Bronchial epithelial cell (primary cell): ENCODE data around the gene RAP2A. TPM values are rescaled to one million over a fixed set of nuclear protein-coding genes. Genes with fewer than 3 reads are reported as not detected.

Experiments used
- DNase-seq: peaks from one replicate; pipeline ENCODE4 v3.0.0-alpha.2; 2010; ENCODE audit warnings: low read depth
- FAIRE-seq: peaks from 2 replicates; lab custom pipeline; 2011; peaks lifted over from hg19 to GRCh38; lab: Jason Lieb, UNC
- H3K27me3 ChIP-seq: 2 replicates; pipeline ENCODE4 v1.5.1; 2011; ENCODE audit warnings: low read length; ENCODE audit not compliant: control insufficient read depth, insufficient read depth
- H3K36me3 ChIP-seq: 2 replicates; pipeline ENCODE4 v1.5.1; 2011; ENCODE audit warnings: low read length; ENCODE audit not compliant: control insufficient read depth, insufficient read depth
- H3K4me3 ChIP-seq: 2 replicates; pipeline ENCODE4 v1.5.1; 2011; ENCODE audit warnings: mild to moderate bottlenecking, low read depth, low read length, control low read depth
- total RNA-seq: library from RNA; depleted of rRNA; stranded (reverse); fragments of >200 nt; gene quantifications from 2 replicates; pipeline ENCODE4 v1.2.1, GENCODE V29; 2014
- TF ChIP-seq, protein P1 (sequence below): IDR thresholded peaks from 2 replicates; pipeline ENCODE4 v1.5.1; 2011; ENCODE audit warnings: mild to moderate bottlenecking, moderate library complexity, low read length, control low read depth, inconsistent platforms; ENCODE audit not compliant: insufficient read depth, severe bottlenecking

RAP2A gene
- total RNA-seq, 1 donor from 2014 or later = 47.7 TPM

DNA sequence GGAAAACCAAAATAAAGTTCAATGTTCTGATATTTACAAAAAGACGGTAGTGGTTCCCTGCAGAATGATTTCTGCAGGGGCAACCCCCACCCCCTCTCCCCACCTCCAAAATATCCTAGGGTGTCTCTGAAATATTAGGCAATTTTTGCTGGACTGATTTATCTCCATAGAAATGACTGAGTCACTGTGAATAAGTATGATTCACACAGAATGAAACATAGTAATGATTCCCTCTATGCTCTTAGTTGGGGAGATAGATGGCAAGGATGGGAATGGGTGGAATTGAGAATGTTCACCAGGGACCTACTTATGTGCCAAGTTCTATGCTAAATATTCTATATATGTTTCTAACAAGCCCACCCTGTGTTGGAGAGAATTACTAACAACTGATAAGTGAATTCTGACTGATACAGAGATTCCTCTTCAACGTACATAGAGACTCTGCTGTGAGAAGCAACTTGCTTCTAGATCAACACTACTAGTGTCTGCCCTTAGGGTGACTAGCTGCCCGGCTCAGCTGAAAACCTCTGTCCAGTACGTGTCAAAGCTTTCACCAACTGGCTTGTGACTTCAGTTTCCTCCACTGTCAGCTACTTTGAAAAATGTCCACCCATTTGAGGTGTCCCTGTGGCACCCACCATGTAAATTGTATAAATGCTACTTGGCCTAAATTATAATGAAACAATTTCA, 38.4 kb upstream of the RAP2A start:
- no peaks in the 10 kb centered on the region for H3K27me3 ChIP-seq
- H3K36me3 ChIP-seq = no peaks in the 10 kb centered on the region
- DNase-seq = peak; percentile 87
- FAIRE-seq = no peak
- no peak overlapping the region for H3K4me3 ChIP-seq
- TF ChIP-seq, protein P1, sequence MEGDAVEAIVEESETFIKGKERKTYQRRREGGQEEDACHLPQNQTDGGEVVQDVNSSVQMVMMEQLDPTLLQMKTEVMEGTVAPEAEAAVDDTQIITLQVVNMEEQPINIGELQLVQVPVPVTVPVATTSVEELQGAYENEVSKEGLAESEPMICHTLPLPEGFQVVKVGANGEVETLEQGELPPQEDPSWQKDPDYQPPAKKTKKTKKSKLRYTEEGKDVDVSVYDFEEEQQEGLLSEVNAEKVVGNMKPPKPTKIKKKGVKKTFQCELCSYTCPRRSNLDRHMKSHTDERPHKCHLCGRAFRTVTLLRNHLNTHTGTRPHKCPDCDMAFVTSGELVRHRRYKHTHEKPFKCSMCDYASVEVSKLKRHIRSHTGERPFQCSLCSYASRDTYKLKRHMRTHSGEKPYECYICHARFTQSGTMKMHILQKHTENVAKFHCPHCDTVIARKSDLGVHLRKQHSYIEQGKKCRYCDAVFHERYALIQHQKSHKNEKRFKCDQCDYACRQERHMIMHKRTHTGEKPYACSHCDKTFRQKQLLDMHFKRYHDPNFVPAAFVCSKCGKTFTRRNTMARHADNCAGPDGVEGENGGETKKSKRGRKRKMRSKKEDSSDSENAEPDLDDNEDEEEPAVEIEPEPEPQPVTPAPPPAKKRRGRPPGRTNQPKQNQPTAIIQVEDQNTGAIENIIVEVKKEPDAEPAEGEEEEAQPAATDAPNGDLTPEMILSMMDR = no peak

DNA sequence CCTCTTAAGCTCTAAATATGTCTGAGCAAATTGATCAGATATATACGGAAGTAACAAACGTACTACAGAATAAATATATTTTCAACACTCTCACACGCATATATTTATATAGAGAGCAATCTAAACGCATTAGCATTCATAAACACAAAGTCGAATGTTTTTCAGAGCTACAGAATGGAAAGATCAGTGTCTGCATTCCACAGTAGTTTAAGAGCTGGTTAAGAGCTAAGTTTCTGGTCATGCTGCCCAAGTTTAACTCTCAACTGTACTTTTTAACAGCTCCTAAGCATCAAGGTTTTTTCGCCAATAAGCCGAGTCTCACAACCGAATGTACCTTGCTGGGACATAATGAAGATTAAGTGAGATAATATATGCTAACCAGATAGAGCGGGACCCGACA, 36.7 kb upstream of the RAP2A start:
- no peak for DNase-seq
- Histone ChIP-seq H3K27me3 (no peaks in the 10 kb centered on the region), H3K36me3 (no peaks in the 10 kb centered on the region), H3K4me3 (no peak overlapping the region)
- TF ChIP-seq, protein P1 = no peak
- no peak for FAIRE-seq

DNA sequence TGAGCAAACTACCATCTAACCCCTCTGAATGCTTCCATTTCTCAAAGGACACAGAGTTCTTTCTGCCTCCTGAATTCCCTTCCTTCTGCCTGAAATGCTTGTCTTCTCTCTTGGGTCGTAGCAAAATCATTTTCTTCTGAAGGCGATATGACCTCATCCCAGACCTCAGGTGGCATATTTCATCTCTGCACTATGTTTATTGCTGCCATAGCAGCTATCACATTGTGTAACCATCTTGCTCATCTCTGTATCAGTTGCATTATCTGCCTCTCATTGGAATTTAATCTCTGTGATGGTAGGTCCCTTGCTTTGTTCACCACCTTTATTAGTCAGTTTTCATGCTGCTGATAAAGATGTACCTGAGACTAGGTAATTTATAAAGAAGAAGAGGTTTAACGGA, 32.5 kb upstream of the RAP2A start:
- DNase-seq (no peak), FAIRE-seq (no peak)
- H3K27me3 ChIP-seq = no peaks in the 10 kb centered on the region
- TF ChIP-seq, protein P1 = no peak
- H3K4me3 ChIP-seq = no peak overlapping the region
- no peaks in the 10 kb centered on the region for H3K36me3 ChIP-seq

DNA sequence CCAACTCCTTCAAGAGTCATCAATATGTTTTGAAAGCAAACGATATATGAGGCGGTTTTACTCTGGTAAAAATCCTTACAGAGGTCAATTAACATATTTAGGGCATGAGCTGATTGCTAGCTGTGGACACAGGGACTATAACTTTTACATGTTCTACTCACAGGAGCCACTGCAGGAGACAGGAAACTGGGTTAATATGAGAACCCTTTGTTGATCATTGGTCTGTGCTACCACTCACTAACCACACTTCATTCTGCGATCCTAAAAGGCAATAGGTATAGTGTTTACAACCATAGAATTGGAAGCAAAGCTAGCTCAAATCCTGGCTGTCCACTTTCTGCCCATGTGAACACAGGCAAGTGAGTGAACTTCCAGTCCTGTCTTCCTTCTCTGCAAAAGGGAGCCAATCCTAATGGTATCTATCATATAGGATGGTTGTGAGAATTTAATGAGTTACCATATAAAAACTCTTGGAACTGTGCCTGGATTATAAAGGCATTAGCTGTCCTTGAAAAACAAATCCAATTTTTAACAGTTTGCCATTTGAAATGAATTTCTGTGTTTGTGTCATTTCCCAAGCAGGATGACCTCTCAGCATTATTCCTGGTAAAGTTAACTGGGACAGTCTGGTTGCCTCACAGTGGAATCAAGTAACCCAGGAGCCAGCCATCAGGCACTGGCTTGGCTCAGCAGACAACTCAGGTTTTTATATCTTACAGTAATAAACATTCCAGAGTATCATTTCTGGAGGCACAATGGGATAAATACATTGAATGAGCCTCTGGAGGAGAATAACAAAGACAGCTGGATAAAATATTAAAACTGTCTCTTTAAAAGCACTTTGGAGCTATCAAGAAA, 29.8 kb upstream of the RAP2A start:
- no peaks in the 10 kb centered on the region for H3K36me3 ChIP-seq
- FAIRE-seq = no peak

DNA sequence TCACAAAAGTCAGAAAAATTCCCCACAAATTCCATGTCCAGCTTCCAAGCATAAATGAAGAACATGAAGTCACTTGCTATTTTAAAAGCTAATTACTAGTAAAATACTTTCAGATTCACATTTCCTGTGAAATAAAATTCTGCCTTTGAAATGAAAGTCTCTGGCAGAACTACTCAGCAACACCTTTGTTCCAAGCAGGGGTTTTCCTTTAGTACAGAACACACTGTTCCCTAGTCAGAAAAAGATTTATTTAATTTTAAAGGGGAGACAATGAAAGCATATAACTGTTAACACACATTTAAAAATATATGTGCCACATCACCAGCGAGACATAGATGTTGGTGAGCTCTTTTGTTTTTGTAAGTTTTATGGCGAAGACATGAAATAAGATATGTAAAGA, 26.4 kb upstream of the RAP2A start:
- TF ChIP-seq, protein P1 = no peak
- no peaks in the 10 kb centered on the region for H3K36me3 ChIP-seq
- DNase-seq (no peak), FAIRE-seq (no peak)
- H3K4me3 ChIP-seq = no peak overlapping the region
- H3K27me3 ChIP-seq = no peaks in the 10 kb centered on the region

More for the DNA sequence above, 29.8 kb upstream of the RAP2A start:
- Histone ChIP-seq H3K4me3 (no peak overlapping the region), H3K27me3 (no peaks in the 10 kb centered on the region)
- TF ChIP-seq, protein P1 = no peak
- no peak for DNase-seq
